Measurements from ENCODE around the gene SYNE1.

The SYNE1 gene

GRCh38 chr6:152236370-152237097, 400.6 kb downstream of the SYNE1 start:
- no peak overlapping the region for H3K9ac ChIP-seq (ENCODE audit: low read depth in 1 of 2, low read length in 2 of 2)
- H3K36me3 ChIP-seq (ENCODE audit: control insufficient read depth in 2 of 2, insufficient read depth in 2 of 2, low read length in 2 of 2), result peaks cover 15 to 25% of the 10 kb centered on the region in 2 donors
- no peak overlapping the region for H3K4me3 ChIP-seq (ENCODE audit: low read length in 2 of 2)
- no peaks in the 10 kb centered on the region for H3K27me3 ChIP-seq (ENCODE audit: control insufficient read depth in 2 of 2, insufficient read depth in 2 of 2, low read length in 2 of 2)
- no peak overlapping the region for H3K27ac ChIP-seq (ENCODE audit: low read depth in 2 of 2, low read length in 2 of 2)
- H3K4me1 ChIP-seq (ENCODE audit: control insufficient read depth in 2 of 2, insufficient read depth in 2 of 2, low read length in 2 of 2), result no peaks in the 10 kb centered on the region
- H3K9me3 ChIP-seq (ENCODE audit: control insufficient read depth in 2 of 2, low read length in 2 of 2), result no peaks in the 10 kb centered on the region

GRCh38 chr6:152233547-152234320, 403.4 kb downstream of the SYNE1 start:
- H3K9ac ChIP-seq (ENCODE audit: low read depth in 1 of 2, low read length in 2 of 2), result no peak overlapping the region
- H3K4me1 ChIP-seq (ENCODE audit: control insufficient read depth in 2 of 2, insufficient read depth in 2 of 2, low read length in 2 of 2), result no peaks in the 10 kb centered on the region
- H3K4me3 ChIP-seq (ENCODE audit: low read length in 2 of 2), result no peak overlapping the region
- peaks cover 19 to 27% of the 10 kb centered on the region in 2 donors for H3K36me3 ChIP-seq (ENCODE audit: control insufficient read depth in 2 of 2, insufficient read depth in 2 of 2, low read length in 2 of 2)
- no peaks in the 10 kb centered on the region for H3K9me3 ChIP-seq (ENCODE audit: control insufficient read depth in 2 of 2, low read length in 2 of 2)
- no peak overlapping the region for H3K27ac ChIP-seq (ENCODE audit: low read depth in 2 of 2, low read length in 2 of 2)
- H3K27me3 ChIP-seq (ENCODE audit: control insufficient read depth in 2 of 2, insufficient read depth in 2 of 2, low read length in 2 of 2), result no peaks in the 10 kb centered on the region

GRCh38 chr6:152232501-152233151, 404.5 kb downstream of the SYNE1 start:
- Histone ChIP-seq H3K4me1 (ENCODE audit: control insufficient read depth in 2 of 2, insufficient read depth in 2 of 2, low read length in 2 of 2) (no peaks in the 10 kb centered on the region), H3K27me3 (ENCODE audit: control insufficient read depth in 2 of 2, insufficient read depth in 2 of 2, low read length in 2 of 2) (no peaks in the 10 kb centered on the region), H3K27ac (ENCODE audit: low read depth in 2 of 2, low read length in 2 of 2) (no peak overlapping the region), H3K9me3 (ENCODE audit: control insufficient read depth in 2 of 2, low read length in 2 of 2) (no peaks in the 10 kb centered on the region), H3K36me3 (ENCODE audit: control insufficient read depth in 2 of 2, insufficient read depth in 2 of 2, low read length in 2 of 2) (peaks cover 16 to 22% of the 10 kb centered on the region in 2 donors), H3K9ac (ENCODE audit: low read depth in 1 of 2, low read length in 2 of 2) (no peak overlapping the region), H3K4me3 (ENCODE audit: low read length in 2 of 2) (no peak overlapping the region)

GRCh38 chr6:152229330-152229729, 407.8 kb downstream of the SYNE1 start:
- Histone ChIP-seq H3K27ac (ENCODE audit: low read depth in 2 of 2, low read length in 2 of 2) (no peak overlapping the region), H3K4me1 (ENCODE audit: control insufficient read depth in 2 of 2, insufficient read depth in 2 of 2, low read length in 2 of 2) (no peaks in the 10 kb centered on the region), H3K27me3 (ENCODE audit: control insufficient read depth in 2 of 2, insufficient read depth in 2 of 2, low read length in 2 of 2) (no peaks in the 10 kb centered on the region), H3K36me3 (ENCODE audit: control insufficient read depth in 2 of 2, insufficient read depth in 2 of 2, low read length in 2 of 2) (peaks cover 13 to 16% of the 10 kb centered on the region in 2 donors), H3K4me3 (ENCODE audit: low read length in 2 of 2) (no peak overlapping the region), H3K9me3 (ENCODE audit: control insufficient read depth in 2 of 2, low read length in 2 of 2) (no peaks in the 10 kb centered on the region), H3K9ac (ENCODE audit: low read depth in 1 of 2, low read length in 2 of 2) (no peak overlapping the region)

- Histone ChIP-seq H3K27me3 (ENCODE audit: control insufficient read depth in 2 of 2, insufficient read depth in 2 of 2, low read length in 2 of 2) (no peaks in the 10 kb centered on the region), H3K9me3 (ENCODE audit: control insufficient read depth in 2 of 2, low read length in 2 of 2) (peaks cover 0 to 11% of the 10 kb centered on the region in 2 donors), H3K4me1 (ENCODE audit: control insufficient read depth in 2 of 2, insufficient read depth in 2 of 2, low read length in 2 of 2) (no peaks in the 10 kb centered on the region), H3K36me3 (ENCODE audit: control insufficient read depth in 2 of 2, insufficient read depth in 2 of 2, low read length in 2 of 2) (peaks cover 28 to 32% of the 10 kb centered on the region in 2 donors), H3K27ac (ENCODE audit: low read depth in 2 of 2, low read length in 2 of 2) (no peak overlapping the region), H3K9ac (ENCODE audit: low read depth in 1 of 2, low read length in 2 of 2) (no peak overlapping the region), H3K4me3 (ENCODE audit: low read length in 2 of 2) (no peak overlapping the region)
These were observed 411.0 kb downstream of the SYNE1 start for GRCh38 chr6:152226119-152226518.

GRCh38 chr6:152225241-152225934, 411.8 kb downstream of the SYNE1 start:
- Histone ChIP-seq H3K27me3 (ENCODE audit: control insufficient read depth in 2 of 2, insufficient read depth in 2 of 2, low read length in 2 of 2) (no peaks in the 10 kb centered on the region), H3K27ac (ENCODE audit: low read depth in 2 of 2, low read length in 2 of 2) (no peak overlapping the region), H3K4me3 (ENCODE audit: low read length in 2 of 2) (no peak overlapping the region), H3K4me1 (ENCODE audit: control insufficient read depth in 2 of 2, insufficient read depth in 2 of 2, low read length in 2 of 2) (no peaks in the 10 kb centered on the region), H3K36me3 (ENCODE audit: control insufficient read depth in 2 of 2, insufficient read depth in 2 of 2, low read length in 2 of 2) (peaks cover 32 to 36% of the 10 kb centered on the region in 2 donors), H3K9ac (ENCODE audit: low read depth in 1 of 2, low read length in 2 of 2) (no peak overlapping the region), H3K9me3 (ENCODE audit: control insufficient read depth in 2 of 2, low read length in 2 of 2) (peaks cover 0 to 11% of the 10 kb centered on the region in 2 donors)

GRCh38 chr6:152223636-152224035, 413.5 kb downstream of the SYNE1 start:
- no peak overlapping the region for H3K27ac ChIP-seq (ENCODE audit: low read depth in 2 of 2, low read length in 2 of 2)
- H3K4me3 ChIP-seq (ENCODE audit: low read length in 2 of 2), result no peak overlapping the region
- no peaks in the 10 kb centered on the region for H3K27me3 ChIP-seq (ENCODE audit: control insufficient read depth in 2 of 2, insufficient read depth in 2 of 2, low read length in 2 of 2)
- peaks cover 0 to 11% of the 10 kb centered on the region in 2 donors for H3K9me3 ChIP-seq (ENCODE audit: control insufficient read depth in 2 of 2, low read length in 2 of 2)
- no peaks in the 10 kb centered on the region for H3K4me1 ChIP-seq (ENCODE audit: control insufficient read depth in 2 of 2, insufficient read depth in 2 of 2, low read length in 2 of 2)
- no peak overlapping the region for H3K9ac ChIP-seq (ENCODE audit: low read depth in 1 of 2, low read length in 2 of 2)
- H3K36me3 ChIP-seq (ENCODE audit: control insufficient read depth in 2 of 2, insufficient read depth in 2 of 2, low read length in 2 of 2), result peaks cover 33 to 41% of the 10 kb centered on the region in 2 donors

GRCh38 chr6:152221806-152222628, 415.1 kb downstream of the SYNE1 start:
- H3K4me1 ChIP-seq (ENCODE audit: control insufficient read depth in 2 of 2, insufficient read depth in 2 of 2, low read length in 2 of 2), result no peaks in the 10 kb centered on the region
- H3K9me3 ChIP-seq (ENCODE audit: control insufficient read depth in 2 of 2, low read length in 2 of 2), result peaks cover 0 to 11% of the 10 kb centered on the region in 2 donors
- H3K27ac ChIP-seq (ENCODE audit: low read depth in 2 of 2, low read length in 2 of 2), result no peak overlapping the region
- no peak overlapping the region for H3K9ac ChIP-seq (ENCODE audit: low read depth in 1 of 2, low read length in 2 of 2)
- H3K4me3 ChIP-seq (ENCODE audit: low read length in 2 of 2), result no peak overlapping the region
- peaks cover 41 to 45% of the 10 kb centered on the region in 2 donors for H3K36me3 ChIP-seq (ENCODE audit: control insufficient read depth in 2 of 2, insufficient read depth in 2 of 2, low read length in 2 of 2)
- no peaks in the 10 kb centered on the region for H3K27me3 ChIP-seq (ENCODE audit: control insufficient read depth in 2 of 2, insufficient read depth in 2 of 2, low read length in 2 of 2)

- H3K36me3 ChIP-seq (ENCODE audit: control insufficient read depth in 2 of 2, insufficient read depth in 2 of 2, low read length in 2 of 2), result peaks cover 41 to 50% of the 10 kb centered on the region in 2 donors
These were observed 416.4 kb downstream of the SYNE1 start for GRCh38 chr6:152220786-152221185.

More at GRCh38 chr6:152220786-152221185, 416.4 kb downstream of the SYNE1 start:
- H3K9ac ChIP-seq (ENCODE audit: low read depth in 1 of 2, low read length in 2 of 2), result no peak overlapping the region
- no peaks in the 10 kb centered on the region for H3K4me1 ChIP-seq (ENCODE audit: control insufficient read depth in 2 of 2, insufficient read depth in 2 of 2, low read length in 2 of 2)
- H3K27ac ChIP-seq (ENCODE audit: low read depth in 2 of 2, low read length in 2 of 2), result no peak overlapping the region
- H3K27me3 ChIP-seq (ENCODE audit: control insufficient read depth in 2 of 2, insufficient read depth in 2 of 2, low read length in 2 of 2), result no peaks in the 10 kb centered on the region
- peaks cover 0 to 11% of the 10 kb centered on the region in 2 donors for H3K9me3 ChIP-seq (ENCODE audit: control insufficient read depth in 2 of 2, low read length in 2 of 2)
- H3K4me3 ChIP-seq (ENCODE audit: low read length in 2 of 2), result no peak overlapping the region
